AG04450 (cell line): ENCODE measurements around the gene ZNF687. TPM values are rescaled to one million over a fixed set of nuclear protein-coding genes. Genes with fewer than 3 reads are reported as not detected.

ENCODE experiments used
- CTCF ChIA-PET: fragments of 300-600, 350-600 bp; formaldehyde crosslinking; extraction: SDS; loops from one replicate; lab custom pipeline; 2022; ENCODE audit warnings: antibody characterized with exemption, inconsistent platforms; lab: Charles Lee
- POLR2A ChIA-PET: fragments of 350-600 bp; formaldehyde crosslinking; extraction: SDS; loops from one replicate; lab custom pipeline; 2021; ENCODE audit warnings: antibody characterized with exemption, inconsistent platforms; lab: Yijun Ruan, JAX
- DNase-seq: peaks from one replicate; pipeline ENCODE4 v3.0.0-alpha.2; 2011; ENCODE audit warnings: low read depth, low spot score
- H3K27ac ChIP-seq: one replicate; pipeline ENCODE4 v1.5.1; 2012; ENCODE audit warnings: low read depth, low read length, control low read depth
- H3K27me3 ChIP-seq: one replicate; pipeline ENCODE4 v1.6.0; 2012; ENCODE audit warnings: low read length; ENCODE audit not compliant: control insufficient read depth, insufficient read depth
- H3K4me3 ChIP-seq: 2 replicates; pipeline ENCODE4 v1.5.1; 2011; ENCODE audit warnings: mild to moderate bottlenecking, low read depth, low read length, control low read depth
- H3K9me3 ChIP-seq: 2 replicates; pipeline ENCODE4 v1.5.1; 2012; ENCODE audit warnings: low read length; ENCODE audit not compliant: control insufficient read depth, insufficient read depth
- polyA plus RNA-seq: library from polyadenylated mRNA; depleted of rRNA; stranded (reverse); fragments of >200 nt; gene quantifications from 2 replicates; pipeline ENCODE4 v1.2.3, GENCODE V29; 2011
- TF ChIP-seq, protein P1 (sequence below): IDR thresholded peaks from 2 replicates; pipeline ENCODE4 v1.5.1; 2011; ENCODE audit warnings: low read depth, low read length, control low read depth, inconsistent platforms

ZNF687 gene
- polyA plus RNA-seq, 1 experiment, result 10.5 TPM

GRCh38 chr1:151289080-151289935 is 7.2 kb downstream of the ZNF687 start:
- Histone ChIP-seq H3K27me3 (no peaks in the 10 kb centered on the region), H3K27ac (no peak overlapping the region), H3K4me3 (no peak overlapping the region), H3K9me3 (no peaks in the 10 kb centered on the region)
- ChIA-PET POLR2A (no interaction called here), CTCF (interaction anchor here (0.6 kb wide), 1 partner anchor 244 kb away, joined by 3 read pairs; no protein-coding TSS in a partner anchor)
- no peak for DNase-seq
- TF ChIP-seq, protein P1, sequence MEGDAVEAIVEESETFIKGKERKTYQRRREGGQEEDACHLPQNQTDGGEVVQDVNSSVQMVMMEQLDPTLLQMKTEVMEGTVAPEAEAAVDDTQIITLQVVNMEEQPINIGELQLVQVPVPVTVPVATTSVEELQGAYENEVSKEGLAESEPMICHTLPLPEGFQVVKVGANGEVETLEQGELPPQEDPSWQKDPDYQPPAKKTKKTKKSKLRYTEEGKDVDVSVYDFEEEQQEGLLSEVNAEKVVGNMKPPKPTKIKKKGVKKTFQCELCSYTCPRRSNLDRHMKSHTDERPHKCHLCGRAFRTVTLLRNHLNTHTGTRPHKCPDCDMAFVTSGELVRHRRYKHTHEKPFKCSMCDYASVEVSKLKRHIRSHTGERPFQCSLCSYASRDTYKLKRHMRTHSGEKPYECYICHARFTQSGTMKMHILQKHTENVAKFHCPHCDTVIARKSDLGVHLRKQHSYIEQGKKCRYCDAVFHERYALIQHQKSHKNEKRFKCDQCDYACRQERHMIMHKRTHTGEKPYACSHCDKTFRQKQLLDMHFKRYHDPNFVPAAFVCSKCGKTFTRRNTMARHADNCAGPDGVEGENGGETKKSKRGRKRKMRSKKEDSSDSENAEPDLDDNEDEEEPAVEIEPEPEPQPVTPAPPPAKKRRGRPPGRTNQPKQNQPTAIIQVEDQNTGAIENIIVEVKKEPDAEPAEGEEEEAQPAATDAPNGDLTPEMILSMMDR, result no peak

- CTCF ChIA-PET, result no interaction called here
- H3K27ac ChIP-seq, result no peak overlapping the region
- no peaks in the 10 kb centered on the region for H3K9me3 ChIP-seq
- H3K4me3 ChIP-seq, result no peak overlapping the region
- no peaks in the 10 kb centered on the region for H3K27me3 ChIP-seq
- POLR2A ChIA-PET, result no interaction called here
- TF ChIP-seq, protein P1, result no peak
- no peak for DNase-seq
Measured at GRCh38 chr1:151289991-151290708, 8.1 kb downstream of the ZNF687 start.

- no peak for DNase-seq
- CTCF ChIA-PET, result no interaction called here
- Histone ChIP-seq H3K27ac (no peak overlapping the region), H3K9me3 (no peaks in the 10 kb centered on the region), H3K27me3 (no peaks in the 10 kb centered on the region), H3K4me3 (no peak overlapping the region)
- POLR2A ChIA-PET, result no interaction called here
- TF ChIP-seq, protein P1, result no peak
Measured at GRCh38 chr1:151290709-151291303, 8.7 kb downstream of the ZNF687 start.

DNA sequence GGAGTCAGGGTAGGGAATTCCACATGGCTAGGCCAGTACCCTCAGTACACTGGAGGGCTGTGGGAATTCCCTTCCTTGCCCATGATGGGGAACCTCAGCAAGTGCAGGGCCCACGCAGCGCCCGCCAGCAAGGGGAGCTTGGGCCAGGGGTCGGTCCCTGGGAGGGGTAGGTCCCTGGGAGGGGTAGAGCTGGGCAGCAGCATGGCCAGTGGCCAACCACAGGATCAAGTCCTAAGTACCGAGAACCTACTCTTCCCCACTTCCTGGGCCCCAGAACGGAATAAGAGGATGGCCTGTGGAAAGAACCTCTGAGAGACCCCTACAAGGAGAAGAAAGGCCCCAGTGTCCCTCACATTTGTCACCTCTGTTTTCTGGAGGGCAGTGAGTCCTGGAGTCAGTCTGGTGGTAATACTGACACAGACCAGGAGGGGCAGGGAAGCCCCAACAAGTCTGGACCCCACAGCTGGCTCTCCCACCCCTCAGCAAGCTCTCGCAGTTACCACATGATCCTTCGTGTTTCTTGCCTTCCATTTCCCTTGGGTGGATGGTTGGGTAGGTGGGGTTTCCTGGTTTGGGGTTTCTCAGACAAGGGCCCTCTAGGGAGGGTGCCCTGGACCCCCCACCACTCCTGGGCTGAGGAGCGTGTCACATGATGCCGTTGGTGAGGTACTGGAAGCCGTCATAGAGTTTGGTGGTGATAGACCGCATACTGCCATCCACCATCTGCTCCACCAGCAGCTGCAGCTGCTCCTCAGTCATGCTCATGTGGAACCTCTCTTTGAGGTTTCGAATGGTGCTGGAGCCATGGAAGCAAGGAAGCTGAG is 10.3 kb downstream of the ZNF687 start:
- TF ChIP-seq, protein P1, result no peak
- ChIA-PET CTCF (interaction anchor here (0.7 to 1.5 kb wide), 5 partner anchors 8 to 201 kb away, joined by 3 to 4 read pairs (median 4); no protein-coding TSS in a partner anchor), POLR2A (interaction anchor here (0.6 to 1.3 kb wide), 4 partner anchors 9 to 145 kb away, joined by 3 to 7 read pairs (median 4); no protein-coding TSS in a partner anchor)
- DNase-seq, result no peak
- no peak overlapping the region for H3K4me3 ChIP-seq
- H3K27ac ChIP-seq, result no peak overlapping the region
- H3K27me3 ChIP-seq, result no peaks in the 10 kb centered on the region
- no peaks in the 10 kb centered on the region for H3K9me3 ChIP-seq
